Measurements from ENCODE around the gene TMCO4. TPM values are rescaled to one million over a fixed set of nuclear protein-coding genes. Genes with fewer than 3 reads are reported as not detected.

Gene TMCO4
- total and polyA plus RNA-seq, 4 experiments from 2014 or later: 14.9 to 32.7 (median 22.7) TPM

GRCh38 chr1:19737104-19737825 is 62.5 kb downstream of the TMCO4 start:
- no peak overlapping the region for H3K4me3 Mint-ChIP-seq
- ChIA-PET POLR2A (ENCODE audit: partially characterized antibody) (no interaction called here), CTCF (ENCODE audit: partially characterized antibody) (interaction anchor here (1.6 kb wide), 1 partner anchor 75 kb away, joined by 4 read pairs; no protein-coding TSS in a partner anchor)
- H3K9me3 ChIP-seq (ENCODE audit: control insufficient read depth in 1 of 2, low read length in 2 of 2): no peaks in the 10 kb centered on the region
- H3K27me3 ChIP-seq (ENCODE audit: insufficient read depth, low read length): no peaks in the 10 kb centered on the region
- no peaks in the 10 kb centered on the region for H3K27me3 Mint-ChIP-seq
- intact Hi-C loops (cut with micrococcal nuclease): no loop called here
- no peaks in the 10 kb centered on the region for H3K4me1 Mint-ChIP-seq
- no peaks in the 10 kb centered on the region for H3K4me1 ChIP-seq (ENCODE audit: insufficient read depth, low read length)
- H3K27ac Mint-ChIP-seq: peak overlapping the region in 2 of 7 donors; percentile 60 to 76
- peaks cover 69 to 74% of the 10 kb centered on the region in 2 donors for H3K36me3 Mint-ChIP-seq
- peaks cover 0 to 5% (median 0%) of the 10 kb centered on the region in 8 donors for H3K9me3 Mint-ChIP-seq
- no peaks in the 10 kb centered on the region for H3K36me3 ChIP-seq (ENCODE audit: insufficient read depth, low read length)
- DNase-seq: no peak
- no peak overlapping the region for H3K4me3 ChIP-seq (ENCODE audit: low read length in 2 of 2)
- no peak overlapping the region for H3K27ac ChIP-seq (ENCODE audit: low read depth, low read length)

GRCh38 chr1:19735440-19736127 is 64.1 kb downstream of the TMCO4 start:
- no peaks in the 10 kb centered on the region for H3K36me3 ChIP-seq (ENCODE audit: insufficient read depth, low read length)
- no peaks in the 10 kb centered on the region for H3K4me1 ChIP-seq (ENCODE audit: insufficient read depth, low read length)
- ChIA-PET POLR2A (ENCODE audit: partially characterized antibody) (no interaction called here), CTCF (ENCODE audit: partially characterized antibody) (interaction anchor here (1.0 kb wide), 1 partner anchor 26 kb away, joined by 4 read pairs; no protein-coding TSS in a partner anchor)
- Mint-ChIP-seq H3K27ac (no peak overlapping the region), H3K27me3 (no peaks in the 10 kb centered on the region), H3K36me3 (peaks cover 71 to 82% of the 10 kb centered on the region in 2 donors), H3K4me3 (peak overlapping the region in 1 of 8 donors; percentile 45), H3K9me3 (peaks cover 0 to 11% (median 4%) of the 10 kb centered on the region in 8 donors), H3K4me1 (no peaks in the 10 kb centered on the region)
- H3K9me3 ChIP-seq (ENCODE audit: control insufficient read depth in 1 of 2, low read length in 2 of 2): peaks cover 0 to 3% of the 10 kb centered on the region in 2 donors
- intact Hi-C loops (cut with micrococcal nuclease): no loop called here
- H3K27ac ChIP-seq (ENCODE audit: low read depth, low read length): no peak overlapping the region
- H3K27me3 ChIP-seq (ENCODE audit: insufficient read depth, low read length): no peaks in the 10 kb centered on the region
- DNase-seq: no peak
- no peak overlapping the region for H3K4me3 ChIP-seq (ENCODE audit: low read length in 2 of 2)

- ChIA-PET CTCF (ENCODE audit: partially characterized antibody) (interaction anchor here (1.0 to 1.1 kb wide), 2 partner anchors 27 to 29 kb away, joined by 3 to 4 read pairs; no protein-coding TSS in a partner anchor), POLR2A (ENCODE audit: partially characterized antibody) (no interaction called here)
- intact Hi-C loops (cut with micrococcal nuclease): no loop called here
- Mint-ChIP-seq H3K27ac (no peak overlapping the region), H3K36me3 (peaks cover 70 to 81% of the 10 kb centered on the region in 2 donors), H3K4me1 (no peaks in the 10 kb centered on the region), H3K4me3 (no peak overlapping the region), H3K27me3 (no peaks in the 10 kb centered on the region), H3K9me3 (peaks cover 0 to 11% (median 2%) of the 10 kb centered on the region in 8 donors)
- Histone ChIP-seq H3K27ac (ENCODE audit: low read depth, low read length) (no peak overlapping the region), H3K4me1 (ENCODE audit: insufficient read depth, low read length) (no peaks in the 10 kb centered on the region), H3K9me3 (ENCODE audit: control insufficient read depth in 1 of 2, low read length in 2 of 2) (peaks cover 0 to 9% of the 10 kb centered on the region in 2 donors), H3K4me3 (ENCODE audit: low read length in 2 of 2) (no peak overlapping the region), H3K36me3 (ENCODE audit: insufficient read depth, low read length) (peaks cover 7% of the 10 kb centered on the region), H3K27me3 (ENCODE audit: insufficient read depth, low read length) (no peaks in the 10 kb centered on the region)
- no peak for DNase-seq
Observed at GRCh38 chr1:19734472-19734999, 65.2 kb downstream of the TMCO4 start.

GRCh38 chr1:19734056-19734455 is 65.7 kb downstream of the TMCO4 start:
- Mint-ChIP-seq H3K27ac (no peak overlapping the region), H3K4me3 (no peak overlapping the region), H3K9me3 (peaks cover 0 to 9% (median 2%) of the 10 kb centered on the region in 8 donors), H3K27me3 (no peaks in the 10 kb centered on the region), H3K4me1 (no peaks in the 10 kb centered on the region), H3K36me3 (peaks cover 65 to 76% of the 10 kb centered on the region in 2 donors)
- Histone ChIP-seq H3K9me3 (ENCODE audit: control insufficient read depth in 1 of 2, low read length in 2 of 2) (peaks cover 0 to 9% of the 10 kb centered on the region in 2 donors), H3K27ac (ENCODE audit: low read depth, low read length) (no peak overlapping the region), H3K4me1 (ENCODE audit: insufficient read depth, low read length) (no peaks in the 10 kb centered on the region), H3K4me3 (ENCODE audit: low read length in 2 of 2) (no peak overlapping the region), H3K27me3 (ENCODE audit: insufficient read depth, low read length) (no peaks in the 10 kb centered on the region), H3K36me3 (ENCODE audit: insufficient read depth, low read length) (peaks cover 7% of the 10 kb centered on the region)
- ChIA-PET POLR2A (ENCODE audit: partially characterized antibody) (no interaction called here), CTCF (ENCODE audit: partially characterized antibody) (interaction anchor here (1.1 kb wide), 1 partner anchor 28 kb away, joined by 3 read pairs; no protein-coding TSS in a partner anchor)
- DNase-seq: no peak
- intact Hi-C loops (cut with micrococcal nuclease): no loop called here

GRCh38 chr1:19733615-19734014 is 66.1 kb downstream of the TMCO4 start:
- Mint-ChIP-seq H3K27me3 (no peaks in the 10 kb centered on the region), H3K9me3 (peaks cover 0 to 9% (median 2%) of the 10 kb centered on the region in 8 donors), H3K36me3 (peaks cover 65 to 75% of the 10 kb centered on the region in 2 donors), H3K27ac (no peak overlapping the region), H3K4me3 (no peak overlapping the region), H3K4me1 (no peaks in the 10 kb centered on the region)
- H3K4me1 ChIP-seq (ENCODE audit: insufficient read depth, low read length): no peaks in the 10 kb centered on the region
- no peak overlapping the region for H3K4me3 ChIP-seq (ENCODE audit: low read length in 2 of 2)
- H3K27me3 ChIP-seq (ENCODE audit: insufficient read depth, low read length): no peaks in the 10 kb centered on the region
- H3K27ac ChIP-seq (ENCODE audit: low read depth, low read length): no peak overlapping the region
- ChIA-PET POLR2A (ENCODE audit: partially characterized antibody) (no interaction called here), CTCF (ENCODE audit: partially characterized antibody) (interaction anchor here (1.1 kb wide), 1 partner anchor 28 kb away, joined by 3 read pairs; no protein-coding TSS in a partner anchor)
- H3K36me3 ChIP-seq (ENCODE audit: insufficient read depth, low read length): peaks cover 7% of the 10 kb centered on the region
- DNase-seq: no peak
- intact Hi-C loops (cut with micrococcal nuclease): no loop called here
- H3K9me3 ChIP-seq (ENCODE audit: control insufficient read depth in 1 of 2, low read length in 2 of 2): peaks cover 0 to 9% of the 10 kb centered on the region in 2 donors

GRCh38 chr1:19731311-19731821 is 68.3 kb downstream of the TMCO4 start:
- DNase-seq: no peak
- no peak overlapping the region for H3K27ac ChIP-seq (ENCODE audit: low read depth, low read length)
- intact Hi-C loops (cut with micrococcal nuclease): no loop called here
- peaks cover 0 to 9% of the 10 kb centered on the region in 2 donors for H3K9me3 ChIP-seq (ENCODE audit: control insufficient read depth in 1 of 2, low read length in 2 of 2)
- H3K27me3 Mint-ChIP-seq: no peaks in the 10 kb centered on the region
- ChIA-PET POLR2A (ENCODE audit: partially characterized antibody) (no interaction called here), CTCF (ENCODE audit: partially characterized antibody) (interaction anchor here (2.7 kb wide), 1 partner anchor 16 kb away, joined by 14 read pairs; no protein-coding TSS in a partner anchor)
- no peaks in the 10 kb centered on the region for H3K4me1 Mint-ChIP-seq
- peaks cover 7% of the 10 kb centered on the region for H3K36me3 ChIP-seq (ENCODE audit: insufficient read depth, low read length)
- H3K9me3 Mint-ChIP-seq: peaks cover 0 to 9% (median 2%) of the 10 kb centered on the region in 8 donors
- H3K4me3 ChIP-seq (ENCODE audit: low read length in 2 of 2): no peak overlapping the region
- H3K36me3 Mint-ChIP-seq: peaks cover 65% of the 10 kb centered on the region in 2 donors
- no peak overlapping the region for H3K4me3 Mint-ChIP-seq
- no peaks in the 10 kb centered on the region for H3K4me1 ChIP-seq (ENCODE audit: insufficient read depth, low read length)
- no peak overlapping the region for H3K27ac Mint-ChIP-seq
- no peaks in the 10 kb centered on the region for H3K27me3 ChIP-seq (ENCODE audit: insufficient read depth, low read length)

GRCh38 chr1:19730793-19731192 is 68.9 kb downstream of the TMCO4 start:
- ChIA-PET CTCF (ENCODE audit: partially characterized antibody) (interaction anchor here (2.7 kb wide), 1 partner anchor 16 kb away, joined by 14 read pairs; no protein-coding TSS in a partner anchor), POLR2A (ENCODE audit: partially characterized antibody) (no interaction called here)
- no peak overlapping the region for H3K4me3 Mint-ChIP-seq
- Histone ChIP-seq H3K27ac (ENCODE audit: low read depth, low read length) (no peak overlapping the region), H3K36me3 (ENCODE audit: insufficient read depth, low read length) (peaks cover 9% of the 10 kb centered on the region), H3K9me3 (ENCODE audit: control insufficient read depth in 1 of 2, low read length in 2 of 2) (peaks cover 0 to 9% of the 10 kb centered on the region in 2 donors), H3K4me3 (ENCODE audit: low read length in 2 of 2) (no peak overlapping the region), H3K4me1 (ENCODE audit: insufficient read depth, low read length) (no peaks in the 10 kb centered on the region), H3K27me3 (ENCODE audit: insufficient read depth, low read length) (no peaks in the 10 kb centered on the region)
- no peaks in the 10 kb centered on the region for H3K27me3 Mint-ChIP-seq
- H3K4me1 Mint-ChIP-seq: no peaks in the 10 kb centered on the region
- DNase-seq: no peak
- intact Hi-C loops (cut with micrococcal nuclease): no loop called here
- H3K9me3 Mint-ChIP-seq: peaks cover 0 to 9% (median 2%) of the 10 kb centered on the region in 8 donors
- H3K27ac Mint-ChIP-seq: no peak overlapping the region
- peaks cover 65 to 68% of the 10 kb centered on the region in 2 donors for H3K36me3 Mint-ChIP-seq
